Measurements from ENCODE around the gene CTSK. TPM values are rescaled to one million over a fixed set of nuclear protein-coding genes. Genes with fewer than 3 reads are reported as not detected.
"Not testable (repeated sequence)": the region's sequence is repeated elsewhere in the genome, so short reads cannot be mapped to it uniquely, and the experiment has no call there.

The CTSK gene
- total RNA-seq (2014; rRNA removed; shearing (Covaris generic)): 0.69 and 0.74 TPM in 2 replicates
- 0.79 and 0.87 TPM in 2 replicates for polyA plus RNA-seq (2015; cell fraction: cytosol; rRNA removed)
- polyA plus RNA-seq (2015; cell fraction: nucleus; rRNA removed): 7.9 and 14.9 TPM in 2 replicates

GRCh38 chr1:150808121-150808520 is at the start of gene CTSK:
TSS of gene CTSK (minus strand) at chr1:150808260. CDS start at chr1:150806805, 1,455 bp downstream.
- DNase-seq (ENCODE audit: low read depth, low spot score): no peak
- in situ Hi-C loops (cut with HindIII; ENCODE audit: low pct_unique_long_range_greater_than_20kb, low sequenced_read_pairs): no loop called here

GRCh38 chr1:150852734-150853133 is 44.7 kb upstream of the CTSK start:
- DNase-seq (ENCODE audit: low read depth, low spot score); in situ Hi-C loops (cut with HindIII; ENCODE audit: low pct_unique_long_range_greater_than_20kb, low sequenced_read_pairs): not testable (repeated sequence)

- DNase-seq (ENCODE audit: low read depth, low spot score); in situ Hi-C loops (cut with HindIII; ENCODE audit: low pct_unique_long_range_greater_than_20kb, low sequenced_read_pairs): not testable (repeated sequence)
Measured at GRCh38 chr1:150850801-150851362, 42.8 kb upstream of the CTSK start.

GRCh38 chr1:150846473-150847146 is 38.5 kb upstream of the CTSK start:
- no peak for DNase-seq (ENCODE audit: low read depth, low spot score)
- in situ Hi-C loops (cut with HindIII; ENCODE audit: low pct_unique_long_range_greater_than_20kb, low sequenced_read_pairs): no loop called here

- no peak for DNase-seq (ENCODE audit: low read depth, low spot score)
- in situ Hi-C loops (cut with HindIII; ENCODE audit: low pct_unique_long_range_greater_than_20kb, low sequenced_read_pairs): no loop called here
Measured at GRCh38 chr1:150843474-150843873, 35.4 kb upstream of the CTSK start.

GRCh38 chr1:150842964-150843363 is 34.9 kb upstream of the CTSK start:
- in situ Hi-C loops (cut with HindIII; ENCODE audit: low pct_unique_long_range_greater_than_20kb, low sequenced_read_pairs): no loop called here
- no peak for DNase-seq (ENCODE audit: low read depth, low spot score)

GRCh38 chr1:150842343-150842742 is 34.3 kb upstream of the CTSK start:
- in situ Hi-C loops (cut with HindIII; ENCODE audit: low pct_unique_long_range_greater_than_20kb, low sequenced_read_pairs): no loop called here
- no peak for DNase-seq (ENCODE audit: low read depth, low spot score)

- in situ Hi-C loops (cut with HindIII; ENCODE audit: low pct_unique_long_range_greater_than_20kb, low sequenced_read_pairs): no loop called here
- no peak for DNase-seq (ENCODE audit: low read depth, low spot score)
Measured at GRCh38 chr1:150841626-150842025, 33.6 kb upstream of the CTSK start.

- in situ Hi-C loops (cut with HindIII; ENCODE audit: low pct_unique_long_range_greater_than_20kb, low sequenced_read_pairs); DNase-seq (ENCODE audit: low read depth, low spot score): not testable (repeated sequence)
Measured at GRCh38 chr1:150840850-150841249, 32.8 kb upstream of the CTSK start.

GRCh38 chr1:150836129-150836773 is 28.2 kb upstream of the CTSK start:
- DNase-seq (ENCODE audit: low read depth, low spot score): no peak

GRCh38 chr1:150833961-150834360 is 25.9 kb upstream of the CTSK start:
- DNase-seq (ENCODE audit: low read depth, low spot score); in situ Hi-C loops (cut with HindIII; ENCODE audit: low pct_unique_long_range_greater_than_20kb, low sequenced_read_pairs): not testable (repeated sequence)

More at GRCh38 chr1:150836129-150836773, 28.2 kb upstream of the CTSK start:
- in situ Hi-C loops (cut with HindIII; ENCODE audit: low pct_unique_long_range_greater_than_20kb, low sequenced_read_pairs): no loop called here

GRCh38 chr1:150832597-150832996 is 24.5 kb upstream of the CTSK start:
- in situ Hi-C loops (cut with HindIII; ENCODE audit: low pct_unique_long_range_greater_than_20kb, low sequenced_read_pairs): no loop called here
- no peak for DNase-seq (ENCODE audit: low read depth, low spot score)

- in situ Hi-C loops (cut with HindIII; ENCODE audit: low pct_unique_long_range_greater_than_20kb, low sequenced_read_pairs): no loop called here
Measured at GRCh38 chr1:150829751-150830150, 21.7 kb upstream of the CTSK start.

GRCh38 chr1:150826299-150826698 is 18.2 kb upstream of the CTSK start:
- DNase-seq (ENCODE audit: low read depth, low spot score): no peak
- in situ Hi-C loops (cut with HindIII; ENCODE audit: low pct_unique_long_range_greater_than_20kb, low sequenced_read_pairs): no loop called here

More at GRCh38 chr1:150829751-150830150, 21.7 kb upstream of the CTSK start:
- peak; percentile 41 for DNase-seq (ENCODE audit: low read depth, low spot score)

- DNase-seq (ENCODE audit: low read depth, low spot score): no peak
- in situ Hi-C loops (cut with HindIII; ENCODE audit: low pct_unique_long_range_greater_than_20kb, low sequenced_read_pairs): no loop called here
Measured at GRCh38 chr1:150820730-150821512, 12.9 kb upstream of the CTSK start.

GRCh38 chr1:150815871-150816270 is 7.8 kb upstream of the CTSK start:
- no peak for DNase-seq (ENCODE audit: low read depth, low spot score)
- in situ Hi-C loops (cut with HindIII; ENCODE audit: low pct_unique_long_range_greater_than_20kb, low sequenced_read_pairs): no loop called here

GRCh38 chr1:150813028-150813707 is 5.1 kb upstream of the CTSK start:
- peak; percentile 79 for DNase-seq (ENCODE audit: low read depth, low spot score)
- in situ Hi-C loops (cut with HindIII; ENCODE audit: low pct_unique_long_range_greater_than_20kb, low sequenced_read_pairs): no loop called here

Data from SK-MEL-5 (cell line).